ENCODE measurements around the gene SLC10A2.

GRCh38 chr13:103056008-103056407 is 10.2 kb downstream of the SLC10A2 start:
- TF ChIP-seq CTCF (IDR thresholded peaks at IDR 0.05) (no peak), POLR2A (IDR thresholded peaks at IDR 0.05) (no peak)

Data from uterus (tissue), 2 donors.